H1 (cell line): Measurements from ENCODE around the gene ASB6. TPM values are rescaled to one million over a fixed set of nuclear protein-coding genes. Genes with fewer than 3 reads are reported as not detected.

ENCODE experiments used
- BACH1 ChIP-seq: IDR thresholded peaks from 2 replicates; pipeline ENCODE4 v1.6.1; 2012; ENCODE audit warnings: low read length, improper control_type of control experiment
- BCL11A ChIP-seq, 2 experiments: IDR thresholded peaks; one replicate each; pipeline ENCODE4 v1.6.1; 2011; ENCODE audit warnings: low read depth in 2 of 2, low read length in 2 of 2, mild to moderate bottlenecking in 2 of 2
- CBX5 ChIP-seq: fragments of 300-800, 300-1000 bp; sonication (generic); IDR thresholded peaks from 2 replicates; pipeline ENCODE4 v1.7.1; 2016; ENCODE audit warnings: antibody characterized with exemption, low read length, low read depth
- CEBPB ChIP-seq: IDR thresholded peaks from 2 replicates; pipeline ENCODE4 v1.6.1; 2012; ENCODE audit warnings: low read depth, low read length
- CHD7 ChIP-seq: fragments of 300-600 bp; sonication (generic); IDR thresholded peaks from 2 replicates; pipeline ENCODE4 v1.7.1; 2012; ENCODE audit warnings: low read length, moderate library complexity, mild to moderate bottlenecking, inconsistent platforms; ENCODE audit not compliant: insufficient replicate concordance
- E2F6 ChIP-seq: IDR thresholded peaks from 2 replicates; pipeline ENCODE4 v1.6.1; 2012; ENCODE audit warnings: inconsistent platforms
- JUN ChIP-seq: IDR thresholded peaks from 2 replicates; pipeline ENCODE4 v1.6.1; 2011; ENCODE audit warnings: low read depth, mild to moderate bottlenecking, improper control_type of control experiment, low read length
- MAX ChIP-seq: IDR thresholded peaks from 2 replicates; pipeline ENCODE4 v1.6.1; 2012; ENCODE audit warnings: inconsistent platforms
- SP4 ChIP-seq: IDR thresholded peaks from 2 replicates; pipeline ENCODE4 v1.6.1; 2012; ENCODE audit warnings: low read length, inconsistent platforms
- polyA plus RNA-seq, 7 experiments: library from polyadenylated mRNA; depleted of rRNA in 3 of 7; stranded (reverse) in 5 of 7; unstranded in 2 of 7; fragments of >200 nt in 5 of 7; fragments of 200-250 nt in 2 of 7; gene quantifications; 1 replicate in 5 of 7; 2 replicates in 1 of 7; 4 replicates in 1 of 7; pipeline versions ENCODE4 v1.2.1 to v1.2.3, GENCODE V29; 2011 to 2013; ENCODE audit warnings: missing spikeins in 2 of 7, mixed read lengths in 2 of 7
- total RNA-seq: library from RNA; stranded (reverse); fragmentation: NEBNext Ultra II Directional; extraction: Animal tissue kit (Norgen Biotek cat#: 25700); gene quantifications from 2 replicates; pipeline ENCODE4 v1.2.1, GENCODE V29; 2021

The ASB6 gene
- total and polyA plus RNA-seq, 2 of the 8 experiments (the other 6 are each of a cell fraction or from before 2014, with no cell fraction given): 14.0 to 17.3 TPM

- no peak for TF ChIP-seq CHD7
- no peak for TF ChIP-seq JUN
- TF ChIP-seq E2F6: no peak
- TF ChIP-seq BCL11A (IDR thresholded peaks at IDR 0.05; ENCODE audit: low read depth in 2 of 2, low read length in 2 of 2): no peak
- no peak for TF ChIP-seq BACH1
- no peak for TF ChIP-seq CBX5
- no peak for TF ChIP-seq CEBPB
- TF ChIP-seq MAX: no peak
- no peak for TF ChIP-seq SP4
Observed at GRCh38 chr9:129608561-129609481, 33.1 kb downstream of the ASB6 start (continued).
